ENCODE measurements around the gene NPAS3. TPM values are rescaled to one million over a fixed set of nuclear protein-coding genes. Genes with fewer than 3 reads are reported as not detected.

Gene NPAS3
- polyA plus RNA-seq, 2 of the 4 experiments (the other 2 are of a cell fraction), result not detected

DNA sequence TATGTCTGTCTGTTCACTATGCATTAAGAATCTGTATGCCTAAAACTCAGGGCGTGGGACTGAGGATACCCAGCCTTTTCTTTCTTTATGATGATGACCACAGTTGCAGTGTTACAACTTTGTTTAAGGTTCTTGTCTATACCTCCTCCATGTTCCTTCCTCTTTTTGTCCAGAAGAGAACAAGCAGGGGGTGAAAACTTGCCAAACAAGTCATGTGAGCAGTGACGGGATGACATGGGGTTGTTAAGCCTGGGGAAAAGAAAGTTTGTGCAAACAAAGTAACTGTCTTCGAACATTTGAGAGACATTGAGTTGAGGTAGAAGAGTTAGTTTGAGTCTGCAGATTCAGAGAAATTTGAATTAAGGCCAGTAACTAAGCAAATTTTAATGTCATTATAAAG is 505.5 kb downstream of the NPAS3 start:
- CTCF ChIA-PET, result no interaction called here
- Histone ChIP-seq H3K4me1 (no peaks in the 10 kb centered on the region), H3K4me2 (no peak overlapping the region), H3K4me3 (no peak overlapping the region), H3K9me3 (no peaks in the 10 kb centered on the region), H3K27ac (no peak overlapping the region)
- ATAC-seq (no peak), DNase-seq (ENCODE audit: low read depth in 1 of 2, low spot score in 1 of 2) (no peak), FAIRE-seq (no peak)
- WGBS (ENCODE audit: missing lambda C conversion rate), result 33% methylated on average over 3 of the region's 3 CpGs
- POLR2A ChIA-PET, result no interaction called here
- TF ChIP-seq RCOR1 (IDR thresholded peaks at IDR 0.05; ENCODE audit: low read depth, low read length) (no peak), NPAS2 (CRISPR knock-in tag; IDR thresholded peaks at IDR 0.05; ENCODE audit: borderline replicate concordance) (no peak), MAZ (IDR thresholded peaks at IDR 0.05; ENCODE audit: borderline replicate concordance, low read depth, low read length) (no peak), GATA3 (IDR thresholded peaks at IDR 0.05; ENCODE audit: borderline replicate concordance) (no peak)
- TF ChIP-seq, protein P1, sequence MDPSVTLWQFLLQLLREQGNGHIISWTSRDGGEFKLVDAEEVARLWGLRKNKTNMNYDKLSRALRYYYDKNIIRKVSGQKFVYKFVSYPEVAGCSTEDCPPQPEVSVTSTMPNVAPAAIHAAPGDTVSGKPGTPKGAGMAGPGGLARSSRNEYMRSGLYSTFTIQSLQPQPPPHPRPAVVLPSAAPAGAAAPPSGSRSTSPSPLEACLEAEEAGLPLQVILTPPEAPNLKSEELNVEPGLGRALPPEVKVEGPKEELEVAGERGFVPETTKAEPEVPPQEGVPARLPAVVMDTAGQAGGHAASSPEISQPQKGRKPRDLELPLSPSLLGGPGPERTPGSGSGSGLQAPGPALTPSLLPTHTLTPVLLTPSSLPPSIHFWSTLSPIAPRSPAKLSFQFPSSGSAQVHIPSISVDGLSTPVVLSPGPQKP (IDR thresholded peaks at IDR 0.05; ENCODE audit: low read depth, low read length), result no peak

DNA sequence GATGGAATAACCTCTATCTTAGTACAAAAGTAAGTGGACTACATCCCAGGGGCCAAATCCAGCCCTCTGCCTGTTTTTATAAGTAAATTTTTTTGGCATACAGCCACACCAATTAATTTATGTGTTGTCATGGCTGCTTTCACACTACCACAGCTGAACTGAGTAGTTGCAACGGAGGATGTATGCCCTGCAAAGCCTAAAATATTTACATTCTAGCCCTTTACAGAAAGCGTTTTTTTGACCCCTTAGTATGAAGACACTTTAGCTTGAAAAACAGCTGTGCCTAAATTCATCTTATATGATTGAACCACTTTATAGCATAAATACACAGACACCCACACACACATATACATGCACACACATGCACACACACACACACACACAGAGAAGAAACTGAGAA is 510.6 kb downstream of the NPAS3 start:
- H3K4me3 ChIP-seq, result no peak overlapping the region
- ChIA-PET CTCF (interaction anchor here (0.7 kb wide), 1 partner anchor 852 kb away, joined by 3 read pairs; no protein-coding TSS in a partner anchor), POLR2A (no interaction called here)
- no peaks in the 10 kb centered on the region for H3K4me1 ChIP-seq
- H3K27ac ChIP-seq, result no peak overlapping the region
- no peak for DNase-seq (ENCODE audit: low read depth in 1 of 2, low spot score in 1 of 2)
- no peak overlapping the region for H3K4me2 ChIP-seq
- no peaks in the 10 kb centered on the region for H3K9me3 ChIP-seq
- ATAC-seq, result no peak
- FAIRE-seq, result no peak
- TF ChIP-seq KDM1A (IDR thresholded peaks at IDR 0.05; ENCODE audit: low read depth) (no peak), CHD4 (IDR thresholded peaks at IDR 0.05; ENCODE audit: borderline replicate concordance) (no peak), CEBPB (IDR thresholded peaks at IDR 0.05) (no peak), HEYL (CRISPR knock-in tag; IDR thresholded peaks at IDR 0.05) (no peak), BHLHE40 (IDR thresholded peaks at IDR 0.05; ENCODE audit: low read depth, low read length) (no peak), RNF2 (IDR thresholded peaks at IDR 0.05; ENCODE audit: borderline replicate concordance, low read depth) (no peak), SREBF2 (IDR thresholded peaks at IDR 0.05) (no peak), NPAS2 (CRISPR knock-in tag; IDR thresholded peaks at IDR 0.05; ENCODE audit: borderline replicate concordance) (no peak), HOXB13 (CRISPR knock-in tag; IDR thresholded peaks at IDR 0.05; ENCODE audit: low read depth) (no peak), CBX8 (IDR thresholded peaks at IDR 0.05) (no peak), TP53 (CRISPR knock-in tag; IDR thresholded peaks at IDR 0.05) (no peak), HOXB5 (CRISPR knock-in tag; IDR thresholded peaks at IDR 0.05) (no peak), CHD2 (IDR thresholded peaks at IDR 0.05; ENCODE audit: low read length, partially characterized antibody) (no peak), KDM5A (IDR thresholded peaks at IDR 0.05) (no peak), SMC3 (IDR thresholded peaks at IDR 0.05) (no peak)
- TF ChIP-seq, protein P2, sequence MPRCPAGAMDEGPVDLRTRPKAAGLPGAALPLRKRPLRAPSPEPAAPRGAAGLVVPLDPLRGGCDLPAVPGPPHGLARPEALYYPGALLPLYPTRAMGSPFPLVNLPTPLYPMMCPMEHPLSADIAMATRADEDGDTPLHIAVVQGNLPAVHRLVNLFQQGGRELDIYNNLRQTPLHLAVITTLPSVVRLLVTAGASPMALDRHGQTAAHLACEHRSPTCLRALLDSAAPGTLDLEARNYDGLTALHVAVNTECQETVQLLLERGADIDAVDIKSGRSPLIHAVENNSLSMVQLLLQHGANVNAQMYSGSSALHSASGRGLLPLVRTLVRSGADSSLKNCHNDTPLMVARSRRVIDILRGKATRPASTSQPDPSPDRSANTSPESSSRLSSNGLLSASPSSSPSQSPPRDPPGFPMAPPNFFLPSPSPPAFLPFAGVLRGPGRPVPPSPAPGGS (IDR thresholded peaks at IDR 0.05), result no peak
- TF ChIP-seq, protein P3, sequence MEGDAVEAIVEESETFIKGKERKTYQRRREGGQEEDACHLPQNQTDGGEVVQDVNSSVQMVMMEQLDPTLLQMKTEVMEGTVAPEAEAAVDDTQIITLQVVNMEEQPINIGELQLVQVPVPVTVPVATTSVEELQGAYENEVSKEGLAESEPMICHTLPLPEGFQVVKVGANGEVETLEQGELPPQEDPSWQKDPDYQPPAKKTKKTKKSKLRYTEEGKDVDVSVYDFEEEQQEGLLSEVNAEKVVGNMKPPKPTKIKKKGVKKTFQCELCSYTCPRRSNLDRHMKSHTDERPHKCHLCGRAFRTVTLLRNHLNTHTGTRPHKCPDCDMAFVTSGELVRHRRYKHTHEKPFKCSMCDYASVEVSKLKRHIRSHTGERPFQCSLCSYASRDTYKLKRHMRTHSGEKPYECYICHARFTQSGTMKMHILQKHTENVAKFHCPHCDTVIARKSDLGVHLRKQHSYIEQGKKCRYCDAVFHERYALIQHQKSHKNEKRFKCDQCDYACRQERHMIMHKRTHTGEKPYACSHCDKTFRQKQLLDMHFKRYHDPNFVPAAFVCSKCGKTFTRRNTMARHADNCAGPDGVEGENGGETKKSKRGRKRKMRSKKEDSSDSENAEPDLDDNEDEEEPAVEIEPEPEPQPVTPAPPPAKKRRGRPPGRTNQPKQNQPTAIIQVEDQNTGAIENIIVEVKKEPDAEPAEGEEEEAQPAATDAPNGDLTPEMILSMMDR (IDR thresholded peaks at IDR 0.05), result no peak
- TF ChIP-seq, protein P4, sequence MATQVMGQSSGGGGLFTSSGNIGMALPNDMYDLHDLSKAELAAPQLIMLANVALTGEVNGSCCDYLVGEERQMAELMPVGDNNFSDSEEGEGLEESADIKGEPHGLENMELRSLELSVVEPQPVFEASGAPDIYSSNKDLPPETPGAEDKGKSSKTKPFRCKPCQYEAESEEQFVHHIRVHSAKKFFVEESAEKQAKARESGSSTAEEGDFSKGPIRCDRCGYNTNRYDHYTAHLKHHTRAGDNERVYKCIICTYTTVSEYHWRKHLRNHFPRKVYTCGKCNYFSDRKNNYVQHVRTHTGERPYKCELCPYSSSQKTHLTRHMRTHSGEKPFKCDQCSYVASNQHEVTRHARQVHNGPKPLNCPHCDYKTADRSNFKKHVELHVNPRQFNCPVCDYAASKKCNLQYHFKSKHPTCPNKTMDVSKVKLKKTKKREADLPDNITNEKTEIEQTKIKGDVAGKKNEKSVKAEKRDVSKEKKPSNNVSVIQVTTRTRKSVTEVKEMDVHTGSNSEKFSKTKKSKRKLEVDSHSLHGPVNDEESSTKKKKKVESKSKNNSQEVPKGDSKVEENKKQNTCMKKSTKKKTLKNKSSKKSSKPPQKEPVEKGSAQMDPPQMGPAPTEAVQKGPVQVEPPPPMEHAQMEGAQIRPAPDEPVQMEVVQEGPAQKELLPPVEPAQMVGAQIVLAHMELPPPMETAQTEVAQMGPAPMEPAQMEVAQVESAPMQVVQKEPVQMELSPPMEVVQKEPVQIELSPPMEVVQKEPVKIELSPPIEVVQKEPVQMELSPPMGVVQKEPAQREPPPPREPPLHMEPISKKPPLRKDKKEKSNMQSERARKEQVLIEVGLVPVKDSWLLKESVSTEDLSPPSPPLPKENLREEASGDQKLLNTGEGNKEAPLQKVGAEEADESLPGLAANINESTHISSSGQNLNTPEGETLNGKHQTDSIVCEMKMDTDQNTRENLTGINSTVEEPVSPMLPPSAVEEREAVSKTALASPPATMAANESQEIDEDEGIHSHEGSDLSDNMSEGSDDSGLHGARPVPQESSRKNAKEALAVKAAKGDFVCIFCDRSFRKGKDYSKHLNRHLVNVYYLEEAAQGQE (IDR thresholded peaks at IDR 0.05), result no peak
- TF ChIP-seq, protein P5, sequence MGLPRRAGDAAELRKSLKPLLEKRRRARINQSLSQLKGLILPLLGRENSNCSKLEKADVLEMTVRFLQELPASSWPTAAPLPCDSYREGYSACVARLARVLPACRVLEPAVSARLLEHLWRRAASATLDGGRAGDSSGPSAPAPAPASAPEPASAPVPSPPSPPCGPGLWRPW (IDR thresholded peaks at IDR 0.05), result no peak
- WGBS (ENCODE audit: missing lambda C conversion rate), result 0% methylated on average over 2 of the region's 2 CpGs

Measured in A549 (cell line).